GM12878 (cell line): Measurements from ENCODE around the gene PDIA5. TPM values are rescaled to one million over a fixed set of nuclear protein-coding genes. Genes with fewer than 3 reads are reported as not detected.

ENCODE experiments used
- ATF2 ChIP-seq: IDR thresholded peaks from 2 replicates; pipeline ENCODE4 v1.6.1; 2012; ENCODE audit warnings: low read length, inconsistent platforms
- CBX5 ChIP-seq: sonication (generic); IDR thresholded peaks from 2 replicates; pipeline ENCODE4 v1.6.1; 2016; ENCODE audit warnings: low read depth, moderate library complexity, mild to moderate bottlenecking, inconsistent platforms
- CEBPZ ChIP-seq: fragments of 150-350 bp; IDR thresholded peaks from 2 replicates; pipeline ENCODE4 v1.6.1; 2016; ENCODE audit warnings: low read depth, low read length
- CHD2 ChIP-seq: IDR thresholded peaks from 2 replicates; pipeline ENCODE4 v1.6.1; 2011; ENCODE audit warnings: low read depth, low read length, improper control_type of control experiment, borderline replicate concordance
- CHD4 ChIP-seq: fragments of 200-600 bp; sonication (generic); IDR thresholded peaks from 2 replicates; pipeline ENCODE4 v1.6.1; 2016; ENCODE audit warnings: mild to moderate bottlenecking
- CTCF ChIP-seq, 3 experiments: IDR thresholded peaks in 2 of 3; conservative IDR thresholded peaks in 1 of 3; 2 replicates each; pipeline ENCODE4 v1.5.1; 2011; ENCODE audit warnings: low read depth in 3 of 3, low read length in 3 of 3, mild to moderate bottlenecking in 3 of 3, control low read depth in 2 of 3, moderate library complexity in 2 of 3, inconsistent platforms in 1 of 3, mixed read lengths in 1 of 3; ENCODE audit not compliant: control insufficient read depth in 2 of 3, insufficient read depth in 1 of 3; ENCODE audit errors: extremely low read depth in 1 of 3
- DPF2 ChIP-seq: fragments of 450-650 bp; IDR thresholded peaks from 2 replicates; pipeline ENCODE4 v1.6.1; 2017; ENCODE audit warnings: mild to moderate bottlenecking
- IKZF1 ChIP-seq: fragments of 450-650 bp; conservative IDR thresholded peaks from 2 replicates; pipeline ENCODE4 v1.6.1; 2017; ENCODE audit warnings: antibody characterized with exemption, mild to moderate bottlenecking
- IKZF2 ChIP-seq, 2 experiments: fragments of 450-650 bp; IDR thresholded peaks; 2 replicates each; pipeline ENCODE4 v1.6.1; 2017; ENCODE audit warnings: mild to moderate bottlenecking in 2 of 2, moderate library complexity in 2 of 2
- NRF1 ChIP-seq: conservative IDR thresholded peaks from 2 replicates; pipeline ENCODE4 v1.6.1; 2011; ENCODE audit warnings: mild to moderate bottlenecking, low read depth, low read length, improper control_type of control experiment
- PML ChIP-seq: IDR thresholded peaks from 2 replicates; pipeline ENCODE4 v1.6.1; 2012; ENCODE audit warnings: low read length, inconsistent platforms
- POLR2A ChIP-seq: IDR thresholded peaks from 2 replicates; pipeline ENCODE4 v1.6.1; 2011; ENCODE audit warnings: low read depth, mild to moderate bottlenecking, low read length
- RFX5 ChIP-seq: IDR thresholded peaks from 2 replicates; pipeline ENCODE4 v1.6.1; 2011; ENCODE audit warnings: low read depth, low read length, improper control_type of control experiment
- TARDBP ChIP-seq: IDR thresholded peaks from 2 replicates; pipeline ENCODE4 v1.6.1; 2016; ENCODE audit warnings: borderline replicate concordance
- YY1 ChIP-seq: IDR thresholded peaks from 2 replicates; pipeline ENCODE4 v1.6.1; 2011; ENCODE audit warnings: low read depth, mild to moderate bottlenecking, low read length
- ZNF687 ChIP-seq: fragments of 450-650 bp; IDR thresholded peaks from 2 replicates; pipeline ENCODE4 v1.6.1; 2017; ENCODE audit warnings: mild to moderate bottlenecking, moderate library complexity
- ZZZ3 ChIP-seq: IDR thresholded peaks from 2 replicates; pipeline ENCODE4 v1.6.1; 2011; ENCODE audit warnings: low read depth; ENCODE audit not compliant: control insufficient read depth, insufficient read length
- polyA plus RNA-seq, 11 experiments: library from polyadenylated mRNA; depleted of rRNA in 4 of 11; unstranded in 6 of 11; stranded (reverse) in 5 of 11; fragments of >200 nt; fragmentation: Nextera tagmentation in 4 of 11; fragmentation: Illumina TruSeq in 1 of 11; extraction: Ambion mirVana in 4 of 11; extraction: Trizol in 1 of 11; gene quantifications; 1 replicate in 1 of 11; 2 replicates in 10 of 11; pipeline versions ENCODE4 v1.2.1 to v1.2.3, GENCODE V29; 2011 to 2016; ENCODE audit warnings: inconsistent platforms in 2 of 11, missing spikeins in 2 of 11, low read depth in 1 of 11
- total RNA-seq, 4 experiments: library from RNA; depleted of rRNA in 3 of 4; stranded (reverse); fragments of >200 nt in 3 of 4; fragmentation: Illumina TruSeq in 1 of 4; extraction: Trizol in 1 of 4; gene quantifications; 2 replicates each; pipeline versions ENCODE4 v1.2.1 to v1.2.3, GENCODE V29; 2013 to 2021

Gene PDIA5
- total and polyA plus RNA-seq, 10 of the 15 experiments (the other 5 are each of a cell fraction or from before 2014, with no cell fraction given), result 4.1 to 24.8 (median 19.2) TPM

GRCh38 chr3:123066896-123067688 is at the start of gene PDIA5 (continued):
- TF ChIP-seq CEBPZ, result no peak
- peak; percentile 74 for TF ChIP-seq POLR2A
- TF ChIP-seq PML, result no peak
- TF ChIP-seq CHD2, result no peak
- no peak for TF ChIP-seq ZZZ3
- TF ChIP-seq IKZF1, result peak; percentile 88
- TF ChIP-seq TARDBP, result peak; percentile 79; the same call in 1 of the 2 replicates
- TF ChIP-seq CTCF (IDR thresholded peaks at IDR 0.05 in 2 of 3, conservative IDR thresholded peaks at IDR 0.05 in 1 of 3; ENCODE audit: control insufficient read depth in 2 of 3, extremely low read depth in 1 of 3, insufficient read depth in 1 of 3, low read depth in 3 of 3, low read length in 3 of 3), result no peak
- TF ChIP-seq CHD4, result no peak
- peak; percentile 62 for TF ChIP-seq ZNF687
- TF ChIP-seq ATF2, result no peak
- TF ChIP-seq RFX5, result no peak
- TF ChIP-seq IKZF2 (IDR thresholded peaks at IDR 0.05), result peak; percentile 29 to 44; a peak in 1 of 4 replicates
- TF ChIP-seq CBX5, result no peak
- peak; percentile 81 for TF ChIP-seq NRF1
- peak; percentile 48; the same call in 1 of the 2 replicates for TF ChIP-seq YY1
- TF ChIP-seq DPF2, result 0 out of 2 replicates have a peak, but pooled peaks have one; percentile 47
